ENCODE results near the gene KPNA2.
A peak's percentile ranks its signal among the peaks of the same experiment; 100 is the strongest.
"Not testable (repeated sequence)": the region's sequence is repeated elsewhere in the genome, so short reads cannot be mapped to it uniquely, and the experiment has no call there.

The KPNA2 gene

DNA sequence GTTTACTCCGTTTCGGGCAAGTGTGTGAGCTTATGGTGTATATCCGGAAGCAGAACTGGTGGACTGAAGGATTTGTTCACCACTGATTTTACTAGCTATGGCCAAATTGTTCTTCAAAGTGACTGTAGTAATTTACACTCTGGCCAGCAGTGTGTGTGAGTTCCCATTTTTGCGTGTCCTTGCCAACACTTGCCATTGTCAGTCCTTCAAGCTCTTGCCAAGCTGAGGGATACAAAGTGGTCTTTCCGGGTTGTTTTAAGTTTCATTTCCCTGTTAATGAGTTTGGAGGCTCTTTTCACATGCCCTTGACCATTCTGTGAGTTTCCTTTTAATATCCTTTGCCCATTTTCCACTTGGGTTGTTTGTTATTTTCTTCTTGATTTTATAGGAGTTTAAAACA, 42.0 kb downstream of the KPNA2 start:
- ATAC-seq (ENCODE audit: insufficient read depth, low read depth) = not testable (repeated sequence)

DNA sequence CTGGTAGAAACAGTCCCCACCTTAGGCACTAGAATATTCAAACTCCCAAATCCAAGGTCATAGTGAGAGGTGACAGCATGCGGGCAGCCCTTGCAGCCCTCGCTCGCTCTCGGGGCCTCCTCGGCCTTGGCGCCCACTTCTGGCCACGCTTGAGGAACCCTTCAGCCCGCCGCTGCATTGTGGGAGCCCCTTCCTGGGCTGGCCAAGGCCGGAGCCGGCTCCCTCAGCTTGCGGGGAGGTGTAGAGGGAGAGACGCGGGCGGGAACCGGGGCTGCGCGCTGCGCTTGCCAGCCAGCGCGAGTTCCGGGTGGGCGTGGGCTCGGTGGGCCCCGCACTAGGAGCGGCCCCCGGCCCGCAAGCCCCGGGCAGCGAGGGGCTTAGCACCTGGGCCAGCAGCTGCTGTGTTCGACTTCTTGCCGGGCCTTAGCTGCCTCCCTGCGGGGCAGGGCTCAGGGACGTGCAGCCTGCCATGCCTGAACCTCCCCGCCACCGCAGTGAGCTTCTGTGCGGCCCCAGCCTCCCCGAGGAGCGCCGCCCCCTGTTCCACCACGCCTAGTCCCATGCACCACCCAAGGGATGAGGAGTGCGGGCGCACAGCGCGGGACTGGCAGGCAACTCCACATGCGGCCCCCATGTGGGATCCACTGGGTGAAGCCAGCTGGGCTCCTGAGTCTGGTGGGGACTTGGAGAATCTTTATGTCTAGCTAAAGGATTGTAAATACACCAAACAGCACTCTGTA, 45.0 kb downstream of the KPNA2 start:
- H3K36me3 ChIP-seq (ENCODE audit: insufficient read depth, low read length) = no peaks in the 10 kb centered on the region
- no peak overlapping the region for H3K4me2 ChIP-seq (ENCODE audit: insufficient read depth, low read length)
- no peak overlapping the region for H3K9ac ChIP-seq (ENCODE audit: low read depth, low read length)
- no peak for DNase-seq
- no peaks in the 10 kb centered on the region for H3K9me3 ChIP-seq (ENCODE audit: insufficient read depth, low read length, severe bottlenecking)
- TF ChIP-seq, protein P1, sequence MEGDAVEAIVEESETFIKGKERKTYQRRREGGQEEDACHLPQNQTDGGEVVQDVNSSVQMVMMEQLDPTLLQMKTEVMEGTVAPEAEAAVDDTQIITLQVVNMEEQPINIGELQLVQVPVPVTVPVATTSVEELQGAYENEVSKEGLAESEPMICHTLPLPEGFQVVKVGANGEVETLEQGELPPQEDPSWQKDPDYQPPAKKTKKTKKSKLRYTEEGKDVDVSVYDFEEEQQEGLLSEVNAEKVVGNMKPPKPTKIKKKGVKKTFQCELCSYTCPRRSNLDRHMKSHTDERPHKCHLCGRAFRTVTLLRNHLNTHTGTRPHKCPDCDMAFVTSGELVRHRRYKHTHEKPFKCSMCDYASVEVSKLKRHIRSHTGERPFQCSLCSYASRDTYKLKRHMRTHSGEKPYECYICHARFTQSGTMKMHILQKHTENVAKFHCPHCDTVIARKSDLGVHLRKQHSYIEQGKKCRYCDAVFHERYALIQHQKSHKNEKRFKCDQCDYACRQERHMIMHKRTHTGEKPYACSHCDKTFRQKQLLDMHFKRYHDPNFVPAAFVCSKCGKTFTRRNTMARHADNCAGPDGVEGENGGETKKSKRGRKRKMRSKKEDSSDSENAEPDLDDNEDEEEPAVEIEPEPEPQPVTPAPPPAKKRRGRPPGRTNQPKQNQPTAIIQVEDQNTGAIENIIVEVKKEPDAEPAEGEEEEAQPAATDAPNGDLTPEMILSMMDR (IDR thresholded peaks at IDR 0.05; ENCODE audit: borderline replicate concordance, extremely low read depth, low read length, poor library complexity, severe bottlenecking) = no peak
- no peak for TF ChIP-seq EZH2 (IDR thresholded peaks at IDR 0.05; ENCODE audit: borderline replicate concordance, low read depth, low read length, severe bottlenecking)
- no peaks in the 10 kb centered on the region for H4K20me1 ChIP-seq (ENCODE audit: insufficient read depth, low read length)
- ATAC-seq (ENCODE audit: insufficient read depth, low read depth) = no peak
- H3K27me3 ChIP-seq (ENCODE audit: insufficient read depth, low read length, poor library complexity) = no peaks in the 10 kb centered on the region
- no peak overlapping the region for H3K27ac ChIP-seq (ENCODE audit: low read length)
- no peaks in the 10 kb centered on the region for H3K79me2 ChIP-seq (ENCODE audit: insufficient read depth, low read length)
- no peak overlapping the region for H2AFZ ChIP-seq (ENCODE audit: low read depth, low read length)
- H3K4me1 ChIP-seq (ENCODE audit: insufficient read depth, low read length) = peaks cover 7% of the 10 kb centered on the region
- H3K4me3 ChIP-seq (ENCODE audit: low read depth in 1 of 2, low read length in 2 of 2) = no peak overlapping the region

More for the DNA sequence above, 42.0 kb downstream of the KPNA2 start:
- H3K9me3 ChIP-seq (ENCODE audit: insufficient read depth, low read length, severe bottlenecking); DNase-seq; H3K4me2 ChIP-seq (ENCODE audit: insufficient read depth, low read length); H2AFZ ChIP-seq (ENCODE audit: low read depth, low read length); H3K4me1 ChIP-seq (ENCODE audit: insufficient read depth, low read length); H3K79me2 ChIP-seq (ENCODE audit: insufficient read depth, low read length); H3K36me3 ChIP-seq (ENCODE audit: insufficient read depth, low read length); H3K27ac ChIP-seq (ENCODE audit: low read length); H3K4me3 ChIP-seq (ENCODE audit: low read depth in 1 of 2, low read length in 2 of 2); H3K27me3 ChIP-seq (ENCODE audit: insufficient read depth, low read length, poor library complexity); H4K20me1 ChIP-seq (ENCODE audit: insufficient read depth, low read length); H3K9ac ChIP-seq (ENCODE audit: low read depth, low read length): not testable (repeated sequence)

DNA sequence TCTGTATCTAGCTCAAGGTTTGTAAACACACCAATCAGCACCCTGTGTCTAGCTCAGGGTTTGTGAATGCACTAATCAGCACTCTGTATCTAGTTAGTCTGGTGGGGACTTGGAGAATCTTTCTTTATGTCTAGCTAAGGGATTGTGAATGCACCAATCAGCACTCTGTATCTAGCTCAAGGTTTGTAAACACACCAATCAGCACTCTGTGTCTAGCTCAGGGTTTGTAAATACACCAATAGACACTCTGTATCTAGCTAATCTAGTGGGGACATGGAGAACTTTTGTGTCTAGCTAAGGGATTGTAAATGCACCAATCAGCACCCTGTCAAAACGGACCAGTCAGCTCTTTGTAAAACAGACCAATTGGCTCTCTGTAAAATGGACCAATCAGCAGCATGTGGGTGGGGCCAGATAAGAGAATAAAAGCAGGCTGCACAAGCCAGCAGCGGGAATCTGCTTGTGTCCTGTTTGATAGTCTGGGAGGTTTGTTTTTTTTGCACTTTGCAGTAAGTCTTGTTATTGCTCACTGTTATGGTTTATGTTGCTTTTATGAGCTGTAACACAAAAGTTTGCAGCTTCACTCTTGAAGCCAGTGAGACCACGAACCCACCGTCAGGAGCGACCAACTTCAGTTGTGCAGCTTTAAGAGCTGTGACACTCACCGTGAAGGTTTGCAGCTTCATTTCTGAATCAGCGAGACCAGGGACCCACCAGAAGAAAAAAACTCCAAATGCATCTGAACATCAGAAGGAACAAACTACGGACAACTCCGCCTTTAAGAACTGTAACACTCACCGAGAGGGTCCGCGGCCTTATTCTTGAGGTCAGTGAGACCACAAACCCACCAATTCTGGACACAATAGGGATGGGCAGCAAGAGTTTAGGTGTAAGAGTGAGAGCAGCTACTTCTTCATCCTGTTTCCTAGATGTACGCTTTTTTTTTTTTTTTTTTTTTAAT, 46.0 kb downstream of the KPNA2 start:
- not testable (repeated sequence) for H3K27ac ChIP-seq (ENCODE audit: low read length); H3K9ac ChIP-seq (ENCODE audit: low read depth, low read length); H4K20me1 ChIP-seq (ENCODE audit: insufficient read depth, low read length); H3K9me3 ChIP-seq (ENCODE audit: insufficient read depth, low read length, severe bottlenecking); H3K27me3 ChIP-seq (ENCODE audit: insufficient read depth, low read length, poor library complexity); H3K79me2 ChIP-seq (ENCODE audit: insufficient read depth, low read length); ATAC-seq (ENCODE audit: insufficient read depth, low read depth); H3K4me3 ChIP-seq (ENCODE audit: low read depth in 1 of 2, low read length in 2 of 2); H2AFZ ChIP-seq (ENCODE audit: low read depth, low read length); H3K4me2 ChIP-seq (ENCODE audit: insufficient read depth, low read length); H3K36me3 ChIP-seq (ENCODE audit: insufficient read depth, low read length)
- H3K4me1 ChIP-seq (ENCODE audit: insufficient read depth, low read length) = peaks cover 17% of the 10 kb centered on the region
- peak; percentile 27 for DNase-seq

DNA sequence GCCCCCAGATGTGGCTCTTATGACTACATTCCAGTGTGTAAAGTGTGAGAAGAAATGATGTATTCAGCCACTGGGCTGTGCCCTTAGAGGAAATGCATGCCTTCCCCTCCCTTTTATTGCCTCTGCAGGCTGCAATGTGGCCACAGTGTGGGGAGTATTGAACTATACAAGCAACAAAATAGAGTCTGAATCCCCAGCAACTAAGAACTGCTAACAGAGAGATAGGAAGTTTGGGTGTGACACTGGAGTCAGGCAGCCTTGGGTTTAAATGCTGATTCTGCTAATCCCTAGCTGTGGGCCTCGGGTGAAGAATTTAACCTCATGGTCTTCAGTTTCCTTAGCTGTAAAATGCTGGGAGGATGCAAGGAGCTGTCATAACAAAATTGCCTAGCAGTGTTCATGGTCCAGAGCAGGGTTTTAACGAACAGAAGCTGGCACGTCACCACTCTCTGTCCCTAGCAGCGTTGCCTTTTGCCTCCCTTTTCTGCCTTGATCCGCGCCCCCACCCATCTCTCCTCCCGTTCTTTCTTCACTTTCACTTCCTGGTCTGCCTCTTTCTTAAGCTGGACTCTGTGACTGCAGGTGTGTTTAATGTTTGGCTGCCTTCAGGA, 50.3 kb downstream of the KPNA2 start:
- no peaks in the 10 kb centered on the region for H3K9me3 ChIP-seq (ENCODE audit: insufficient read depth, low read length, severe bottlenecking)
- H4K20me1 ChIP-seq (ENCODE audit: insufficient read depth, low read length) = no peaks in the 10 kb centered on the region
- H3K4me2 ChIP-seq (ENCODE audit: insufficient read depth, low read length) = peak overlapping the region; percentile 71
- H3K9ac ChIP-seq (ENCODE audit: low read depth, low read length) = peak overlapping the region; percentile 58; the same call in 1 of the 2 replicates
- peak; percentile 62 for DNase-seq
- H3K36me3 ChIP-seq (ENCODE audit: insufficient read depth, low read length) = no peaks in the 10 kb centered on the region
- H3K4me3 ChIP-seq (ENCODE audit: low read depth in 1 of 2, low read length in 2 of 2) = no peak overlapping the region
- TF ChIP-seq, protein P1 (IDR thresholded peaks at IDR 0.05; ENCODE audit: borderline replicate concordance, extremely low read depth, low read length, poor library complexity, severe bottlenecking) = peak; percentile 20
- TF ChIP-seq EZH2 (IDR thresholded peaks at IDR 0.05; ENCODE audit: borderline replicate concordance, low read depth, low read length, severe bottlenecking) = no peak
- peak; percentile 15 for ATAC-seq (ENCODE audit: insufficient read depth, low read depth)
- peak overlapping the region; percentile 99 for H3K27ac ChIP-seq (ENCODE audit: low read length)
- H3K79me2 ChIP-seq (ENCODE audit: insufficient read depth, low read length) = no peaks in the 10 kb centered on the region
- H3K4me1 ChIP-seq (ENCODE audit: insufficient read depth, low read length) = peaks cover 53% of the 10 kb centered on the region
- no peaks in the 10 kb centered on the region for H3K27me3 ChIP-seq (ENCODE audit: insufficient read depth, low read length, poor library complexity)
- peak overlapping the region; percentile 54 for H2AFZ ChIP-seq (ENCODE audit: low read depth, low read length)

DNA sequence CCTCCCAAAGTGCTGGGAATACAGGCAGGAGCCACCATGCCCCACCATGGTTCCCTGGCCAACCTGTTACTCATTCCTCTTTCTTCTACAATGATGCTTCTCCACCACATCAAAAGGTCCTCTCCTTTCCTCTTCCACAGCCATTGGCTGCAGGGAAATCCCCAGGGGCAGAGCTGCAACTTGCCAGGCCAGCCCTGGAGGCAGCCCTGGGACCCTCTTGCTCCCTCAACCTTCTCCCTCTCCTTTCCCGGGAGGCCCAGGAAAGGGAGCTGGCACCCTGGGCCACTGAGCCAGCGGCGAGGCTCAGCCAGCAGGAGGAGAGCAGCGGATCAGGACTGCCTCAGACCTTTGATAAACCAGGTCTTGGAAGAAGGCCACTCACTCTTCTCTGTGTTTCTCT, 51.1 kb downstream of the KPNA2 start:
- peak overlapping the region; percentile 99 for H3K27ac ChIP-seq (ENCODE audit: low read length)
- H3K27me3 ChIP-seq (ENCODE audit: insufficient read depth, low read length, poor library complexity); H3K36me3 ChIP-seq (ENCODE audit: insufficient read depth, low read length); H3K79me2 ChIP-seq (ENCODE audit: insufficient read depth, low read length); H3K9me3 ChIP-seq (ENCODE audit: insufficient read depth, low read length, severe bottlenecking); H4K20me1 ChIP-seq (ENCODE audit: insufficient read depth, low read length): not testable (repeated sequence)
- H3K4me2 ChIP-seq (ENCODE audit: insufficient read depth, low read length) = peak overlapping the region; percentile 71
- ATAC-seq (ENCODE audit: insufficient read depth, low read depth) (peak; percentile 34), DNase-seq (peak; percentile 75)
- peaks cover 53% of the 10 kb centered on the region for H3K4me1 ChIP-seq (ENCODE audit: insufficient read depth, low read length)
- H3K4me3 ChIP-seq (ENCODE audit: low read depth in 1 of 2, low read length in 2 of 2) = peak overlapping the region in 1 of 2 experiments; percentile 49; a peak in 2 of 4 replicates
- H3K9ac ChIP-seq (ENCODE audit: low read depth, low read length) = peak overlapping the region; percentile 58
- peak overlapping the region; percentile 62; the same call in 1 of the 2 replicates for H2AFZ ChIP-seq (ENCODE audit: low read depth, low read length)

DNA sequence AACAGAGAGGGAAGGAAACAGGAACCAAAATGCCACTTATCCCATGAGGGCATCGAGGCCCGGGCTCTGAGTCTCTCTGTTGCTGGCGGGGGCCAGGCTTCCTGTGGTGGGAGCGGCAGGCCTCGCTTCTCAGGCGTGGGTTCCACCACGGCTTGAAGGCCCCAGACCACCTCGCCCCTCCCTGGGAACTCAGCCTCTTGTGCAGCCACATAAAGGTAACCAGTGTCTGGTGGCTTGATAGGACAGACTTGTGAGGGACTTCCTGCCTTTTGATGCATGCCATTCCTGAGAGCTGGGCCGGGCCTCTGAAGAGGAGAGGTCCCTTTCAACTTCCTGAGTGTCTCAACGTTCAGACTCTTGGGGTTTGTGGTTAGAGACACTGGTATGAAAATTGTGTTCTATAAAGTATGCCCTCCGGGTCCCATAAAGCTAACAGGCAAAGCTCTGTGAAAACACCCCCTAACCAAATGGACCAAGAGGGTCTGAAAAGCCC, 51.6 kb downstream of the KPNA2 start:
- Histone ChIP-seq H3K9ac (ENCODE audit: low read depth, low read length) (peak overlapping the region; percentile 58), H3K4me1 (ENCODE audit: insufficient read depth, low read length) (peaks cover 53% of the 10 kb centered on the region), H3K27ac (ENCODE audit: low read length) (peak overlapping the region; percentile 99), H2AFZ (ENCODE audit: low read depth, low read length) (peak overlapping the region; percentile 62; the same call in 1 of the 2 replicates), H3K4me2 (ENCODE audit: insufficient read depth, low read length) (peak overlapping the region; percentile 71), H3K4me3 (ENCODE audit: low read depth in 1 of 2, low read length in 2 of 2) (peak overlapping the region in 1 of 2 experiments; percentile 49; a peak in 2 of 4 replicates)
- ATAC-seq (ENCODE audit: insufficient read depth, low read depth) = peak; percentile 90
- H3K36me3 ChIP-seq (ENCODE audit: insufficient read depth, low read length); H3K27me3 ChIP-seq (ENCODE audit: insufficient read depth, low read length, poor library complexity); H3K79me2 ChIP-seq (ENCODE audit: insufficient read depth, low read length); H4K20me1 ChIP-seq (ENCODE audit: insufficient read depth, low read length); H3K9me3 ChIP-seq (ENCODE audit: insufficient read depth, low read length, severe bottlenecking): not testable (repeated sequence)
- peak; percentile 94 for DNase-seq
